A673 (cell line): Measurements from ENCODE around the gene NEDD8. TPM values are rescaled to one million over a fixed set of nuclear protein-coding genes. Genes with fewer than 3 reads are reported as not detected.

ENCODE experiments used
- BruUV-seq: library from RNA; stranded (reverse); fragments of 400-500 nt; replicated peaks from 2 replicates; lab custom pipeline; 2021; lab: Mats Ljungman, UMichigan
- CTCF ChIA-PET: fragments of 300-600 bp; sonication (Branson Sonifier 250); formaldehyde crosslinking; loops from one replicate; lab custom pipeline; 2022; ENCODE audit warnings: antibody characterized with exemption; lab: Charles Lee
- POLR2A ChIA-PET: fragments of 300-600 bp; sonication (Branson Sonifier 250); formaldehyde crosslinking; loops from one replicate; lab custom pipeline; 2022; ENCODE audit warnings: antibody characterized with exemption; ENCODE audit not compliant: low non-redundant PET; lab: Charles Lee
- DNase-seq: peaks from one replicate; pipeline ENCODE4 v3.0.0-alpha.2; 2015; ENCODE audit warnings: low spot score
- H3K27ac ChIP-seq: fragments of 200-600 bp; sonication (generic); 2 replicates; pipeline ENCODE4 v1.5.1; 2016; ENCODE audit warnings: mixed run types, low read depth, mild to moderate bottlenecking, mixed read lengths, antibody characterized with exemption, low read length; ENCODE audit not compliant: poor library complexity, severe bottlenecking
- H3K27me3 ChIP-seq: fragments of 200-600 bp; sonication (generic); replicated peaks from 2 replicates; pipeline ENCODE4 v1.6.1; 2017; ENCODE audit warnings: mixed run types, low read depth, mild to moderate bottlenecking, mixed read lengths, antibody characterized with exemption, low read length; ENCODE audit not compliant: insufficient read depth, poor library complexity
- H3K36me3 ChIP-seq: fragments of 200-600 bp; sonication (generic); 2 replicates; pipeline ENCODE4 v1.6.1; 2016; ENCODE audit warnings: mixed run types, mild to moderate bottlenecking, mixed read lengths, antibody characterized with exemption, low read length; ENCODE audit not compliant: insufficient read depth, poor library complexity, severe bottlenecking
- H3K4me1 ChIP-seq: fragments of 200-600 bp; sonication (generic); 2 replicates; pipeline ENCODE4 v1.6.1; 2017; ENCODE audit warnings: mixed run types, mild to moderate bottlenecking, mixed read lengths, antibody characterized with exemption, low read length; ENCODE audit not compliant: insufficient read depth, poor library complexity, severe bottlenecking
- H3K4me3 ChIP-seq: fragments of 200-600 bp; sonication (generic); 2 replicates; pipeline ENCODE4 v1.5.1; 2016; ENCODE audit warnings: low read depth, mixed run types, mild to moderate bottlenecking, mixed read lengths, low read length; ENCODE audit not compliant: poor library complexity, severe bottlenecking
- H3K9me3 ChIP-seq: fragments of 200-600 bp; sonication (generic); 2 replicates; pipeline ENCODE4 v1.6.1; 2016; ENCODE audit warnings: mixed run types, low read depth, mild to moderate bottlenecking, mixed read lengths, antibody characterized with exemption, low read length; ENCODE audit not compliant: poor library complexity, severe bottlenecking
- CTCF ChIP-seq: fragments of 300-800, 200-600 bp; sonication (generic); conservative IDR thresholded peaks from 2 replicates; pipeline ENCODE4 v1.5.1; 2017; ENCODE audit warnings: low read depth, mild to moderate bottlenecking, antibody characterized with exemption, low read length, moderate library complexity, mixed read lengths
- EZH2 ChIP-seq: fragments of 200-600 bp; sonication (generic); IDR thresholded peaks from 2 replicates; pipeline ENCODE4 v1.6.1; 2017; ENCODE audit warnings: borderline replicate concordance, low read depth, mild to moderate bottlenecking, mixed read lengths, antibody characterized with exemption, low read length; ENCODE audit not compliant: poor library complexity, severe bottlenecking
- intact Hi-C: fragments of 100-400 bp; cut with micrococcal nuclease; formaldehyde crosslinking; loops from one replicate; pipeline ENCODE4 v1.10.0; 2022; ENCODE audit not compliant: unreplicated experiment
- total RNA-seq: library from RNA; stranded (reverse); gene quantifications from 2 replicates; pipeline ENCODE4 v1.2.3, GENCODE V29; 2021

The NEDD8 gene
- total RNA-seq, 1 experiment from 2014 or later: 266 TPM

- ChIA-PET POLR2A (interaction anchor here (0.5 kb wide), 1 partner anchor 185 kb away, joined by 3 read pairs; no protein-coding TSS in a partner anchor), CTCF (interaction anchor here (1.0 to 1.2 kb wide), 2 partner anchors 82 to 92 kb away, joined by 4 to 6 read pairs; partner anchors contain the start of gene CIDEB)
- no TSS peak for BruUV-seq
- Histone ChIP-seq H3K9me3 (no peaks in the 10 kb centered on the region), H3K27me3 (no peaks in the 10 kb centered on the region), H3K4me3 (peak within 1 kb of the TSS; percentile 93), H3K4me1 (peaks cover 9% of the 10 kb centered on the region), H3K36me3 (peaks cover 12% of the 10 kb centered on the region), H3K27ac (peak within 1 kb of the TSS; percentile 86)
- TF ChIP-seq CTCF (peak; percentile 77), EZH2 (no peak)
- intact Hi-C loops: no loop called here
- DNase-seq: peak; percentile 93
Observed at GRCh38 chr14:24215495-24216344, 16.4 kb downstream of the NEDD8 start, which contains the start of gene MDP1. MDP1 (minus strand) TSS chr14:24216066; CDS start chr14:24215955, 111 bp downstream.

GRCh38 chr14:24213866-24214662 lies 18.1 kb downstream of the NEDD8 start:
- no peaks in the 10 kb centered on the region for H3K9me3 ChIP-seq
- BruUV-seq: TSS peak; percentile 87
- DNase-seq: no peak
- H3K4me1 ChIP-seq: peaks cover 9% of the 10 kb centered on the region
- TF ChIP-seq EZH2: no peak
- no peak for TF ChIP-seq CTCF
- H3K27me3 ChIP-seq: no peaks in the 10 kb centered on the region
- intact Hi-C loops: loop anchor here (1.0 kb wide), 1 partner anchor 18 kb away; the partner anchor contains the start of genes GMPR2 and NEDD8
- peak overlapping the region; percentile 90 for H3K27ac ChIP-seq
- ChIA-PET CTCF (no interaction called here), POLR2A (no interaction called here)
- H3K36me3 ChIP-seq: peaks cover 27% of the 10 kb centered on the region
- H3K4me3 ChIP-seq: peak overlapping the region; percentile 58
